H1 (cell line): ENCODE data around the gene HBM. TPM values are rescaled to one million over a fixed set of nuclear protein-coding genes. Genes with fewer than 3 reads are reported as not detected.

Source experiments
- CTCF ChIA-PET: fragments of 300-600 bp; sonication (Branson Sonifier 250); formaldehyde crosslinking; loops from one replicate; lab custom pipeline; 2021; ENCODE audit not compliant: partially characterized antibody; lab: Charles Lee
- POLR2A ChIA-PET: fragments of 300-600 bp; sonication (Branson Sonifier 250); formaldehyde crosslinking; loops from one replicate; lab custom pipeline; 2021; ENCODE audit warnings: inconsistent platforms; ENCODE audit not compliant: partially characterized antibody; lab: Charles Lee
- DNase-seq, 2 experiments: peaks; one replicate each; pipeline versions ENCODE4 v3.0.0 to v3.0.0-alpha.2; 2010 to 2022; ENCODE audit warnings: low spot score in 2 of 2, low read depth in 1 of 2, mixed read lengths in 1 of 2
- FAIRE-seq: peaks from 2 replicates; lab custom pipeline; 2011; peaks lifted over from hg19 to GRCh38; lab: Jason Lieb, UNC
- H2AFZ ChIP-seq: 2 replicates; pipeline ENCODE4 v1.8.1; 2012; ENCODE audit warnings: low read length, inconsistent platforms
- H2AK5ac ChIP-seq: 2 replicates; pipeline ENCODE4 v1.6.1; 2013; ENCODE audit warnings: low read depth, low read length
- H2BK120ac ChIP-seq: replicated peaks from 2 replicates; pipeline ENCODE3; 2013; ENCODE audit warnings: low read depth, low read length, inconsistent platforms
- H2BK12ac ChIP-seq: 2 replicates; pipeline ENCODE4 v1.6.1; 2013; ENCODE audit warnings: low read depth, low read length
- H2BK15ac ChIP-seq: 2 replicates; pipeline ENCODE4 v1.6.1; 2013; ENCODE audit warnings: low read length
- H2BK20ac ChIP-seq: 2 replicates; pipeline ENCODE4 v1.6.1; 2013; ENCODE audit warnings: low read length
- H2BK5ac ChIP-seq: 2 replicates; pipeline ENCODE4 v1.6.1; 2013; ENCODE audit warnings: low read depth, low read length
- H3K14ac ChIP-seq: 2 replicates; pipeline ENCODE4 v1.6.1; 2013; ENCODE audit warnings: inconsistent platforms; ENCODE audit not compliant: insufficient read length
- H3K18ac ChIP-seq: 2 replicates; pipeline ENCODE4 v1.6.1; 2013; ENCODE audit warnings: low read length; ENCODE audit errors: extremely low read depth
- H3K23ac ChIP-seq: 2 replicates; pipeline ENCODE4 v1.6.1; 2013; ENCODE audit warnings: inconsistent platforms; ENCODE audit not compliant: insufficient read length
- H3K23me2 ChIP-seq: 2 replicates; pipeline ENCODE4 v1.6.1; 2013; ENCODE audit warnings: low read depth, low read length
- H3K27ac ChIP-seq: 2 replicates; pipeline ENCODE4 v1.6.1; 2011; ENCODE audit warnings: low read depth, low read length, inconsistent platforms
- H3K27me3 ChIP-seq, 4 experiments: replicated peaks in 1 of 4; 1 replicate in 1 of 4; 2 replicates in 3 of 4; pipeline versions ENCODE4 v1.6.1 to v1.8.1; 2011 to 2013; ENCODE audit warnings: low read length in 3 of 4, mild to moderate bottlenecking in 3 of 4, inconsistent platforms in 2 of 4, mixed read lengths in 2 of 4, moderate library complexity in 1 of 4; ENCODE audit not compliant: control insufficient read depth in 3 of 4, insufficient read depth in 3 of 4; ENCODE audit errors: extremely low read depth in 1 of 4
- H3K36me3 ChIP-seq, 4 experiments: 2 replicates each; pipeline versions ENCODE4 v1.6.1 to v1.8.1; 2011 to 2013; ENCODE audit warnings: mild to moderate bottlenecking in 4 of 4, low read length in 3 of 4, moderate library complexity in 2 of 4, control low read depth in 1 of 4, inconsistent platforms in 1 of 4; ENCODE audit not compliant: insufficient read depth in 4 of 4, control insufficient read depth in 2 of 4
- H3K4ac ChIP-seq: replicated peaks from 2 replicates; pipeline ENCODE3; 2013; ENCODE audit warnings: low read length, low read depth, mixed read lengths, inconsistent platforms; ENCODE audit not compliant: insufficient read length
- H3K4me1 ChIP-seq, 4 experiments: replicated peaks in 1 of 4; 1 replicate in 1 of 4; 2 replicates in 3 of 4; pipeline versions ENCODE4 v1.6.1 to v1.8.1; 2011 to 2013; ENCODE audit warnings: low read length in 3 of 4, inconsistent platforms in 2 of 4, mixed read lengths in 1 of 4; ENCODE audit not compliant: insufficient read depth in 4 of 4, control insufficient read depth in 3 of 4
- H3K4me2 ChIP-seq, 2 experiments: 2 replicates each; pipeline versions ENCODE4 v1.6.1 to v1.8.1; 2011 to 2013; ENCODE audit warnings: low read depth in 2 of 2, low read length in 2 of 2, control low read depth in 1 of 2, inconsistent platforms in 1 of 2, mild to moderate bottlenecking in 1 of 2; ENCODE audit not compliant: insufficient read depth in 1 of 2
- H3K4me3 ChIP-seq, 4 experiments: fragments of 200-600, 300-600 bp in 1 of 4; sonication (generic), shearing (Covaris generic), sonication (Bioruptor Twin) in 1 of 4; 2 replicates each; pipeline versions ENCODE4 v1.5.1 to v1.8.1; 2011 to 2016; ENCODE audit warnings: low read length in 4 of 4, low read depth in 3 of 4, control low read depth in 2 of 4, inconsistent platforms in 2 of 4, mild to moderate bottlenecking in 2 of 4, mixed read lengths in 1 of 4, moderate library complexity in 1 of 4; ENCODE audit not compliant: insufficient read depth in 2 of 4; ENCODE audit errors: extremely low read depth in 1 of 4
- H3K56ac ChIP-seq: replicated peaks from 2 replicates; pipeline ENCODE3; 2013; ENCODE audit warnings: low read depth, mild to moderate bottlenecking, mixed read lengths, low read length, inconsistent platforms; ENCODE audit not compliant: insufficient read length
- H3K79me1 ChIP-seq: 2 replicates; pipeline ENCODE4 v1.6.1; 2013; ENCODE audit warnings: low read depth, low read length, control low read depth
- H3K79me2 ChIP-seq, 2 experiments: 2 replicates each; pipeline versions ENCODE4 v1.6.1 to v1.8.1; 2012 to 2013; ENCODE audit warnings: low read length in 2 of 2, mild to moderate bottlenecking in 2 of 2, inconsistent platforms in 1 of 2; ENCODE audit not compliant: insufficient read depth in 2 of 2, control insufficient read depth in 1 of 2
- H3K9ac ChIP-seq, 4 experiments: replicated peaks in 1 of 4; 1 replicate in 1 of 4; 2 replicates in 3 of 4; pipeline versions ENCODE4 v1.6.1 to v1.8.1; 2011 to 2013; ENCODE audit warnings: low read depth in 3 of 4, low read length in 3 of 4, control low read depth in 2 of 4, mild to moderate bottlenecking in 2 of 4, moderate library complexity in 2 of 4, inconsistent platforms in 1 of 4; ENCODE audit errors: extremely low read depth in 1 of 4
- H3K9me3 ChIP-seq, 2 experiments: 2 replicates each; pipeline versions ENCODE4 v1.6.1 to v1.8.1; 2012 to 2013; ENCODE audit warnings: mild to moderate bottlenecking in 2 of 2, moderate library complexity in 2 of 2, control low read depth in 1 of 2, inconsistent platforms in 1 of 2, low read depth in 1 of 2, low read length in 1 of 2, mixed read lengths in 1 of 2; ENCODE audit not compliant: insufficient read depth in 2 of 2
- H4K20me1 ChIP-seq, 2 experiments: replicated peaks in 1 of 2; 2 replicates each; pipeline versions ENCODE3 to v1.8.1; 2011 to 2013; ENCODE audit warnings: inconsistent platforms in 2 of 2, low read length in 2 of 2, mild to moderate bottlenecking in 1 of 2; ENCODE audit not compliant: insufficient read depth in 2 of 2, control insufficient read depth in 1 of 2
- H4K5ac ChIP-seq: 2 replicates; pipeline ENCODE4 v1.6.1; 2013; ENCODE audit warnings: low read length, low read depth, mixed read lengths, inconsistent platforms; ENCODE audit not compliant: insufficient read length
- H4K8ac ChIP-seq: 2 replicates; pipeline ENCODE4 v1.8.0; 2013; ENCODE audit warnings: mild to moderate bottlenecking, moderate library complexity, low read length, inconsistent platforms; ENCODE audit not compliant: insufficient read depth; ENCODE audit errors: extremely low read depth
- H4K91ac ChIP-seq: replicated peaks from 2 replicates; pipeline ENCODE3; 2013; ENCODE audit warnings: low read length, mixed read lengths, inconsistent platforms; ENCODE audit not compliant: insufficient read length
- GTF2F1 ChIP-seq: IDR thresholded peaks from 2 replicates; pipeline ENCODE4 v1.6.1; 2012; ENCODE audit warnings: low read depth, low read length, improper control_type of control experiment, borderline replicate concordance
- KDM1A ChIP-seq: fragments of 200-600, 300-600 bp; sonication (generic); IDR thresholded peaks from 2 replicates; pipeline ENCODE4 v1.7.1; 2016; ENCODE audit warnings: mild to moderate bottlenecking, low read length, borderline replicate concordance
- TEAD4 ChIP-seq: IDR thresholded peaks from 2 replicates; pipeline ENCODE4 v1.6.1; 2012; ENCODE audit warnings: low read depth, low read length, inconsistent platforms, mixed read lengths
- WGBS, 2 experiments: shearing (Covaris generic) in 1 of 2; methylation state at CpG; one replicate each; pipeline versions ENCODE4 v1.1.6 to v1.1.7; 2013 to 2015; ENCODE audit warnings: low lambda C conversion rate in 2 of 2, mixed read lengths in 2 of 2, inconsistent platforms in 1 of 2, low coverage in 1 of 2, missing lambda C conversion rate in 1 of 2; ENCODE audit not compliant: insufficient replicate concordance in 2 of 2, insufficient coverage in 1 of 2, insufficient read length in 1 of 2; ENCODE audit errors: extremely low coverage in 1 of 2, missing lambda C conversion rate in 1 of 2; 5-methylcytosine and 5-hydroxymethylcytosine counted together
- polyA plus RNA-seq, 7 experiments: library from polyadenylated mRNA; depleted of rRNA in 3 of 7; stranded (reverse) in 5 of 7; unstranded in 2 of 7; fragments of >200 nt in 5 of 7; fragments of 200-250 nt in 2 of 7; gene quantifications; 1 replicate in 5 of 7; 2 replicates in 1 of 7; 4 replicates in 1 of 7; pipeline versions ENCODE4 v1.2.1 to v1.2.3, GENCODE V29; 2011 to 2013; ENCODE audit warnings: missing spikeins in 2 of 7, mixed read lengths in 2 of 7
- total RNA-seq: library from RNA; stranded (reverse); fragmentation: NEBNext Ultra II Directional; extraction: Animal tissue kit (Norgen Biotek cat#: 25700); gene quantifications from 2 replicates; pipeline ENCODE4 v1.2.1, GENCODE V29; 2021

The HBM gene
- total and polyA plus RNA-seq, 2 of the 8 experiments (the other 6 are each of a cell fraction or from before 2014, with no cell fraction given): 0.88 TPM; not detected in 1

- Histone ChIP-seq H3K36me3 (no peaks in the 10 kb centered on the region), H3K56ac (no peak overlapping the region)
These were observed 25.5 kb upstream of the HBM start for GRCh38 chr16:140175-140857.

More at GRCh38 chr16:140175-140857, 25.5 kb upstream of the HBM start:
- H2BK15ac ChIP-seq: no peak overlapping the region
- peaks cover 2% of the 10 kb centered on the region; the same call in 1 of the 2 replicates for H3K79me1 ChIP-seq
- H3K4me1 ChIP-seq: no peaks in the 10 kb centered on the region; a peak in 2 of 7 replicates
- H3K4ac ChIP-seq: no peak overlapping the region
- H2BK12ac ChIP-seq: no peak overlapping the region
- POLR2A ChIA-PET: interaction anchor here (0.7 to 1.4 kb wide), 4 partner anchors 11 to 88 kb away, joined by 3 read pairs; partner anchors contain the start of genes HBQ1, POLR3K and SNRNP25
- DNase-seq (no peak), FAIRE-seq (no peak)
- H4K91ac ChIP-seq: no peak overlapping the region
- H3K9me3 ChIP-seq: no peaks in the 10 kb centered on the region
- no peak overlapping the region for H3K9ac ChIP-seq
- CTCF ChIA-PET: interaction anchor here (1.0 to 1.4 kb wide), 5 partner anchors 19 to 74 kb away, joined by 3 to 5 read pairs (median 4); no protein-coding TSS in a partner anchor
- WGBS, 2 experiments: 75% methylated on average over 10 of the region's 10 CpGs; no CpG with 5 or more reads in 1 of the 2 experiments
- H4K8ac ChIP-seq: no peak overlapping the region
- no peak overlapping the region for H2BK5ac ChIP-seq
- H3K79me2 ChIP-seq: peaks cover 0 to 6% of the 10 kb centered on the region in 2 experiments; a peak in 1 of 4 replicates
- no peak overlapping the region for H2AFZ ChIP-seq
- H3K4me3 ChIP-seq: no peak overlapping the region
- no peak overlapping the region for H3K18ac ChIP-seq
- no peaks in the 10 kb centered on the region for H3K23me2 ChIP-seq
- no peak overlapping the region for H3K4me2 ChIP-seq
- TF ChIP-seq TEAD4: peak; percentile 45; the same call in 1 of the 2 replicates
- TF ChIP-seq GTF2F1: no peak
- TF ChIP-seq KDM1A: peak; percentile 43; the same call in 1 of the 2 replicates
- H4K5ac ChIP-seq: no peak overlapping the region
- no peaks in the 10 kb centered on the region for H3K27me3 ChIP-seq
- no peak overlapping the region for H3K14ac ChIP-seq
- no peak overlapping the region for H3K23ac ChIP-seq
- H2BK120ac ChIP-seq: no peak overlapping the region
- H2AK5ac ChIP-seq: no peak overlapping the region
- H3K27ac ChIP-seq: no peak overlapping the region
- H4K20me1 ChIP-seq: no peaks in the 10 kb centered on the region
- H2BK20ac ChIP-seq: no peak overlapping the region
